ENCODE results near the gene KLK13. TPM values are rescaled to one million over a fixed set of nuclear protein-coding genes. Genes with fewer than 3 reads are reported as not detected.

KLK13 gene
- total RNA-seq, 2 donors from 2014 or later, result 0.42 to 3.4 TPM

GRCh38 chr19:51018745-51019543 is 45.9 kb downstream of the KLK13 start:
- Histone ChIP-seq H3K27ac (ENCODE audit: low read depth, low read length) (no peak overlapping the region), H3K27me3 (ENCODE audit: control insufficient read depth, insufficient read depth, low read length, poor library complexity, severe bottlenecking) (peaks cover 76% of the 10 kb centered on the region), H3K36me3 (ENCODE audit: control insufficient read depth, insufficient read depth, low read length) (no peaks in the 10 kb centered on the region), H3K4me1 (ENCODE audit: control insufficient read depth, insufficient read depth, low read length) (no peaks in the 10 kb centered on the region), H3K9ac (ENCODE audit: extremely low read depth, low read length, poor library complexity, severe bottlenecking) (no peak overlapping the region), H3K4me3 (ENCODE audit: low read length) (peak overlapping the region; percentile 45), H3K9me3 (ENCODE audit: control insufficient read depth, low read length) (no peaks in the 10 kb centered on the region)
- no peak overlapping the region for H3K27ac Mint-ChIP-seq
- no peak for TF ChIP-seq CTCF (conservative IDR thresholded peaks at IDR 0.05)
- H3K36me3 Mint-ChIP-seq (ENCODE audit: low read depth), result no peaks in the 10 kb centered on the region
- H3K4me1 Mint-ChIP-seq, result peaks cover 26% of the 10 kb centered on the region
- peaks cover 78% of the 10 kb centered on the region for H3K27me3 Mint-ChIP-seq (ENCODE audit: insufficient read depth)
- peaks cover 5% of the 10 kb centered on the region for H3K9me3 Mint-ChIP-seq
- WGBS, 2 experiments (ENCODE audit: insufficient coverage in 1 of 2, insufficient read length in 1 of 2), result 2 to 3% methylated on average over 24 to 58 of the region's 68 CpGs
- peak overlapping the region; percentile 52 for H3K4me3 Mint-ChIP-seq
- DNase-seq, result peak; percentile 82

DNA sequence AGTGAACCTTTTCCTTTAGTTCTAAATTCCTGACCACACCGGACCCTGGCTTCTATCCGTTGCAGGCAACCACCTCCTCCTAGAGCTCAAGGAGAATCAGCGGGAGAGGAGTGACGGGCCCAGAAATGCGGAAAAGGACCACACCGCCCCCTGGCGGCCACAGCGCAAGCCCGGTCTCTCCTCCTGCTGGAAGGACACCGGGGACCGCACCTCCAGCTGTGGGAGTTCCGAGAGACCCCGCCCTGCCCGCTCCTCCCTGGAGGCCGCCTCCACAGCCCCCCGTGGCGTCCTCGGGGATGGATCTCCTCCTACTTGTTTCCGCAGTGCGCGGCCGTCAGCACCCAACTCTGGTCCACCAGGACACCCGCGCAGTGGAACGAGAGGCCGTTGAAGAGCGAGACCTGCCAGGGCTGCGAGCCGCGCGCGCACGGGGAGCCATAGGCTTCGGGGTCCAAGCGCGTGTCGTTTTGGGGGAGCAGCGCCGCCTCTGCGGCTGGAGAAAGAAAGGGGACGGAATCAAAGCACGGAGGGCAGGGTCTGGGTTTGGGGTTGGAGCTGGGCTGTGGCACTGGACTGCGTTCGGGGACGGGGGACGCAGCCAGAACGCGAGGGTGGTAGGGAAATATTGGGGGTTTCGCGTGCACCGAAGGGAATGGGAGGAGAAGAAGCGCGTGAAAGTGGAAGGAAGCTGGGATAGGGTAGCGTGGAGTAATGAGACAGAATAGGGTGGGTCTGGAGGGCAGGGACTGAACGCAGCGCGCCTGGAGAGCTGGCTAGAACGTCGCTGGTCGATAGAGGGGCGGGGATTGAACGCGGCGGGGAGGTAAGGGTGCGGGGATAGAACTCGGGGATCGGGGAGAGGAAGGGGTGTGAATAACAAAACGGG is 47.9 kb downstream of the KLK13 start:
- DNase-seq, result peak; percentile 95
- Mint-ChIP-seq H3K27me3 (ENCODE audit: insufficient read depth) (peaks cover 79% of the 10 kb centered on the region), H3K4me3 (peak overlapping the region; percentile 62), H3K9me3 (peaks cover 5% of the 10 kb centered on the region), H3K27ac (no peak overlapping the region), H3K36me3 (ENCODE audit: low read depth) (no peaks in the 10 kb centered on the region), H3K4me1 (peaks cover 17% of the 10 kb centered on the region)
- peak; percentile 95 for TF ChIP-seq CTCF (conservative IDR thresholded peaks at IDR 0.05)
- H3K36me3 ChIP-seq (ENCODE audit: control insufficient read depth, insufficient read depth, low read length), result no peaks in the 10 kb centered on the region
- H3K27ac ChIP-seq (ENCODE audit: low read depth, low read length), result no peak overlapping the region
- H3K9ac ChIP-seq (ENCODE audit: extremely low read depth, low read length, poor library complexity, severe bottlenecking), result no peak overlapping the region
- H3K4me3 ChIP-seq (ENCODE audit: low read length), result peak overlapping the region; percentile 74
- H3K4me1 ChIP-seq (ENCODE audit: control insufficient read depth, insufficient read depth, low read length), result no peaks in the 10 kb centered on the region
- 0 to 2% methylated on average over 21 to 68 of the region's 68 CpGs for WGBS, 2 experiments (ENCODE audit: insufficient coverage in 1 of 2, insufficient read length in 1 of 2)
- no peaks in the 10 kb centered on the region for H3K9me3 ChIP-seq (ENCODE audit: control insufficient read depth, low read length)
- H3K27me3 ChIP-seq (ENCODE audit: control insufficient read depth, insufficient read depth, low read length, poor library complexity, severe bottlenecking), result peaks cover 60% of the 10 kb centered on the region

GRCh38 chr19:51015691-51016267 is 49.1 kb downstream of the KLK13 start:
- DNase-seq, result no peak
- WGBS, 2 experiments (ENCODE audit: insufficient coverage in 1 of 2, insufficient read length in 1 of 2), result 87 to 98% methylated on average over 6 to 18 of the region's 19 CpGs
- Mint-ChIP-seq H3K27me3 (ENCODE audit: insufficient read depth) (peaks cover 84% of the 10 kb centered on the region), H3K36me3 (ENCODE audit: low read depth) (no peaks in the 10 kb centered on the region), H3K27ac (no peak overlapping the region), H3K4me1 (peaks cover 12% of the 10 kb centered on the region), H3K4me3 (no peak overlapping the region), H3K9me3 (peaks cover 5% of the 10 kb centered on the region)
- Histone ChIP-seq H3K27me3 (ENCODE audit: control insufficient read depth, insufficient read depth, low read length, poor library complexity, severe bottlenecking) (peaks cover 60% of the 10 kb centered on the region), H3K9me3 (ENCODE audit: control insufficient read depth, low read length) (no peaks in the 10 kb centered on the region), H3K4me3 (ENCODE audit: low read length) (no peak overlapping the region), H3K27ac (ENCODE audit: low read depth, low read length) (no peak overlapping the region), H3K9ac (ENCODE audit: extremely low read depth, low read length, poor library complexity, severe bottlenecking) (no peak overlapping the region), H3K36me3 (ENCODE audit: control insufficient read depth, insufficient read depth, low read length) (no peaks in the 10 kb centered on the region), H3K4me1 (ENCODE audit: control insufficient read depth, insufficient read depth, low read length) (no peaks in the 10 kb centered on the region)
- no peak for TF ChIP-seq CTCF (conservative IDR thresholded peaks at IDR 0.05)
